Liver (tissue), 9 donors: Measurements from ENCODE around the gene PTGER2. TPM values are rescaled to one million over a fixed set of nuclear protein-coding genes. Genes with fewer than 3 reads are reported as not detected.

Experiments used
- DNase-seq: peaks from one replicate; pipeline ENCODE4 v3.0.0-alpha.2; 2017; ENCODE audit warnings: low spot score
- H3K27ac ChIP-seq, 2 donors: one replicate each; pipeline ENCODE4 v1.7.0; 2013; ENCODE audit warnings: inconsistent platforms in 2 of 2, low read length in 2 of 2, control low read depth in 1 of 2, low read depth in 1 of 2, mild to moderate bottlenecking in 1 of 2
- H3K27me3 ChIP-seq, 4 donors: one replicate each; pipeline versions ENCODE4 v1.6.1 to v1.7.0; 2013; ENCODE audit warnings: low read length in 3 of 4, inconsistent platforms in 1 of 4, mild to moderate bottlenecking in 1 of 4, moderate library complexity in 1 of 4; ENCODE audit not compliant: control insufficient read depth in 4 of 4, insufficient read depth in 4 of 4
- H3K36me3 ChIP-seq, 4 donors: one replicate each; pipeline versions ENCODE4 v1.6.1 to v1.7.0; 2013; ENCODE audit warnings: low read length in 3 of 4, mild to moderate bottlenecking in 3 of 4, low read depth in 1 of 4, moderate library complexity in 1 of 4; ENCODE audit not compliant: control insufficient read depth in 4 of 4, insufficient read depth in 3 of 4
- H3K4me1 ChIP-seq, 4 donors: one replicate each; pipeline versions ENCODE4 v1.6.1 to v1.7.0; 2013; ENCODE audit warnings: low read length in 3 of 4, mild to moderate bottlenecking in 3 of 4, moderate library complexity in 1 of 4; ENCODE audit not compliant: control insufficient read depth in 4 of 4, insufficient read depth in 4 of 4
- H3K4me3 ChIP-seq, 3 donors: one replicate each; pipeline versions ENCODE4 v1.6.1 to v1.7.0; 2013; ENCODE audit warnings: low read length in 3 of 3, control low read depth in 1 of 3, low read depth in 1 of 3, mild to moderate bottlenecking in 1 of 3
- H3K9ac ChIP-seq, 2 donors: one replicate each; pipeline ENCODE4 v1.7.0; 2013; ENCODE audit warnings: low read length in 2 of 2, mild to moderate bottlenecking in 2 of 2, moderate library complexity in 2 of 2, control low read depth in 1 of 2, low read depth in 1 of 2
- H3K9me3 ChIP-seq, 4 donors: one replicate each; pipeline versions ENCODE4 v1.6.1 to v1.7.0; 2013; ENCODE audit warnings: low read length in 3 of 4; ENCODE audit not compliant: control insufficient read depth in 4 of 4
- CTCF ChIP-seq: fragments of 150-350 bp; IDR thresholded peaks from 2 replicates; pipeline ENCODE4 v1.5.1; 2017; ENCODE audit warnings: improper control_type of control experiment, low read depth, low read length; ENCODE audit not compliant: missing input control
- FOXA1 ChIP-seq: IDR thresholded peaks from 2 replicates; pipeline ENCODE4 v1.6.1; 2016; ENCODE audit warnings: antibody characterized with exemption
- GABPA ChIP-seq, 2 donors: IDR thresholded peaks in 1 of 2; conservative IDR thresholded peaks in 1 of 2; 2 replicates each; pipeline ENCODE4 v1.6.1; 2016; ENCODE audit warnings: antibody characterized with exemption in 2 of 2, mild to moderate bottlenecking in 1 of 2, moderate library complexity in 1 of 2
- HNF4A ChIP-seq, 2 donors: conservative IDR thresholded peaks; 2 replicates each; pipeline ENCODE4 v1.6.1; 2016; ENCODE audit warnings: antibody characterized with exemption in 2 of 2, mild to moderate bottlenecking in 2 of 2
- JUND ChIP-seq, 2 donors: IDR thresholded peaks; 2 replicates each; pipeline ENCODE4 v1.6.1; 2016; ENCODE audit warnings: antibody characterized with exemption in 2 of 2
- MAX ChIP-seq: IDR thresholded peaks from 2 replicates; pipeline ENCODE4 v1.6.1; 2016; ENCODE audit warnings: antibody characterized with exemption
- NR2F2 ChIP-seq: IDR thresholded peaks from 2 replicates; pipeline ENCODE4 v1.6.1; 2016; ENCODE audit warnings: antibody characterized with exemption
- RAD21 ChIP-seq, 2 donors: IDR thresholded peaks; 2 replicates each; pipeline ENCODE4 v1.6.1; 2016; ENCODE audit warnings: antibody characterized with exemption in 2 of 2, mild to moderate bottlenecking in 2 of 2
- RXRA ChIP-seq, 2 donors: IDR thresholded peaks; 2 replicates each; pipeline ENCODE4 v1.6.1; 2017 to 2018; ENCODE audit warnings: antibody characterized with exemption in 2 of 2, mild to moderate bottlenecking in 1 of 2
- SP1 ChIP-seq: IDR thresholded peaks from 2 replicates; pipeline ENCODE4 v1.6.1; 2018; ENCODE audit warnings: antibody characterized with exemption, mild to moderate bottlenecking
- TAF1 ChIP-seq: conservative IDR thresholded peaks from 2 replicates; pipeline ENCODE4 v1.6.1; 2016; ENCODE audit warnings: antibody characterized with exemption, mild to moderate bottlenecking
- YY1 ChIP-seq: IDR thresholded peaks from 2 replicates; pipeline ENCODE4 v1.6.1; 2016; ENCODE audit warnings: antibody characterized with exemption, mild to moderate bottlenecking
- WGBS: extraction: QIAGEN DNeasy Blood & Tissue Kit; methylation state at CpG from one replicate; pipeline ENCODE4 v1.1.7; 2013; 5-methylcytosine and 5-hydroxymethylcytosine counted together
- polyA plus RNA-seq, 2 donors: library from polyadenylated mRNA; stranded (reverse) in 1 of 2; unstranded in 1 of 2; fragments of 200-250 nt in 1 of 2; fragments of >200 nt in 1 of 2; fragmentation: Nextera tagmentation in 1 of 2; extraction: Ambion mirVana in 1 of 2; gene quantifications; one replicate each; pipeline versions ENCODE4 v1.2.1 to v1.2.3, GENCODE V29; 2013 to 2015
- total RNA-seq, 2 donors: library from RNA; depleted of rRNA; stranded (reverse); fragments of >200 nt; gene quantifications; one replicate each; pipeline ENCODE4 v1.2.3, GENCODE V29; 2014
- TF ChIP-seq, protein P1 (sequence below): IDR thresholded peaks from 2 replicates; pipeline ENCODE4 v1.6.1; 2016; ENCODE audit warnings: antibody characterized with exemption
- TF ChIP-seq, protein P2 (sequence below): IDR thresholded peaks from 2 replicates; pipeline ENCODE4 v1.6.1; 2016; ENCODE audit warnings: antibody characterized with exemption
- TF ChIP-seq, protein P3 (sequence below): IDR thresholded peaks from 2 replicates; pipeline ENCODE4 v1.6.1; 2016; ENCODE audit warnings: antibody characterized with exemption, mild to moderate bottlenecking
- donor health status: healthy.
- donor health status: healthy.
- donor health status: healthy.
- donor health status: healthy.
- donor health status: healthy.

Gene PTGER2
- total and polyA plus RNA-seq, 4 donors: 0.36 to 1.9 (median 0.81) TPM

- H3K9me3 ChIP-seq: peaks cover 0 to 3% (median 0%) of the 10 kb centered on the region in 4 donors
- no peak for DNase-seq
- H3K9ac ChIP-seq: no peak overlapping the region
- H3K4me3 ChIP-seq: no peak overlapping the region
- H3K27ac ChIP-seq: no peak overlapping the region
- H3K36me3 ChIP-seq: no peaks in the 10 kb centered on the region
- peaks cover 0 to 2% (median 0%) of the 10 kb centered on the region in 4 donors for H3K27me3 ChIP-seq
- 68% methylated on average over 4 of the region's 4 CpGs for WGBS
- H3K4me1 ChIP-seq: no peaks in the 10 kb centered on the region
- TF ChIP-seq, protein P1, sequence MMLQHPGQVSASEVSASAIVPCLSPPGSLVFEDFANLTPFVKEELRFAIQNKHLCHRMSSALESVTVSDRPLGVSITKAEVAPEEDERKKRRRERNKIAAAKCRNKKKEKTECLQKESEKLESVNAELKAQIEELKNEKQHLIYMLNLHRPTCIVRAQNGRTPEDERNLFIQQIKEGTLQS: no peak
- TF ChIP-seq NR2F2 (no peak), JUND (IDR thresholded peaks at IDR 0.05) (no peak), TAF1 (no peak), FOXA1 (no peak), GABPA (IDR thresholded peaks at IDR 0.05 in 1 of 2, conservative IDR thresholded peaks at IDR 0.05 in 1 of 2) (no peak), MAX (no peak), CTCF (no peak)
- TF ChIP-seq, protein P2, sequence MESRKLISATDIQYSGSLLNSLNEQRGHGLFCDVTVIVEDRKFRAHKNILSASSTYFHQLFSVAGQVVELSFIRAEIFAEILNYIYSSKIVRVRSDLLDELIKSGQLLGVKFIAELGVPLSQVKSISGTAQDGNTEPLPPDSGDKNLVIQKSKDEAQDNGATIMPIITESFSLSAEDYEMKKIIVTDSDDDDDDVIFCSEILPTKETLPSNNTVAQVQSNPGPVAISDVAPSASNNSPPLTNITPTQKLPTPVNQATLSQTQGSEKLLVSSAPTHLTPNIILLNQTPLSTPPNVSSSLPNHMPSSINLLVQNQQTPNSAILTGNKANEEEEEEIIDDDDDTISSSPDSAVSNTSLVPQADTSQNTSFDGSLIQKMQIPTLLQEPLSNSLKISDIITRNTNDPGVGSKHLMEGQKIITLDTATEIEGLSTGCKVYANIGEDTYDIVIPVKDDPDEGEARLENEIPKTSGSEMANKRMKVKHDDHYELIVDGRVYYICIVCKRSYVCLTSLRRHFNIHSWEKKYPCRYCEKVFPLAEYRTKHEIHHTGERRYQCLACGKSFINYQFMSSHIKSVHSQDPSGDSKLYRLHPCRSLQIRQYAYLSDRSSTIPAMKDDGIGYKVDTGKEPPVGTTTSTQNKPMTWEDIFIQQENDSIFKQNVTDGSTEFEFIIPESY: no peak
Measured at GRCh38 chr14:52307376-52307775, 6.7 kb upstream of the PTGER2 start.

GRCh38 chr14:52307905-52308304 is 6.2 kb upstream of the PTGER2 start:
- Histone ChIP-seq H3K4me1 (no peaks in the 10 kb centered on the region), H3K27me3 (peaks cover 0 to 2% (median under 1%) of the 10 kb centered on the region in 4 donors), H3K9me3 (peaks cover 0 to 3% (median 0%) of the 10 kb centered on the region in 4 donors), H3K4me3 (no peak overlapping the region), H3K36me3 (no peaks in the 10 kb centered on the region), H3K9ac (no peak overlapping the region), H3K27ac (no peak overlapping the region)
- DNase-seq: no peak
- WGBS: 81% methylated on average over 2 of the region's 2 CpGs
- no peak for TF ChIP-seq CTCF
- TF ChIP-seq, protein P1: no peak
- no peak for TF ChIP-seq JUND (IDR thresholded peaks at IDR 0.05)
- TF ChIP-seq YY1: no peak
- no peak for TF ChIP-seq RXRA (IDR thresholded peaks at IDR 0.05)
- no peak for TF ChIP-seq RAD21 (IDR thresholded peaks at IDR 0.05)
- no peak for TF ChIP-seq FOXA1
- TF ChIP-seq NR2F2: no peak
- TF ChIP-seq, protein P3, sequence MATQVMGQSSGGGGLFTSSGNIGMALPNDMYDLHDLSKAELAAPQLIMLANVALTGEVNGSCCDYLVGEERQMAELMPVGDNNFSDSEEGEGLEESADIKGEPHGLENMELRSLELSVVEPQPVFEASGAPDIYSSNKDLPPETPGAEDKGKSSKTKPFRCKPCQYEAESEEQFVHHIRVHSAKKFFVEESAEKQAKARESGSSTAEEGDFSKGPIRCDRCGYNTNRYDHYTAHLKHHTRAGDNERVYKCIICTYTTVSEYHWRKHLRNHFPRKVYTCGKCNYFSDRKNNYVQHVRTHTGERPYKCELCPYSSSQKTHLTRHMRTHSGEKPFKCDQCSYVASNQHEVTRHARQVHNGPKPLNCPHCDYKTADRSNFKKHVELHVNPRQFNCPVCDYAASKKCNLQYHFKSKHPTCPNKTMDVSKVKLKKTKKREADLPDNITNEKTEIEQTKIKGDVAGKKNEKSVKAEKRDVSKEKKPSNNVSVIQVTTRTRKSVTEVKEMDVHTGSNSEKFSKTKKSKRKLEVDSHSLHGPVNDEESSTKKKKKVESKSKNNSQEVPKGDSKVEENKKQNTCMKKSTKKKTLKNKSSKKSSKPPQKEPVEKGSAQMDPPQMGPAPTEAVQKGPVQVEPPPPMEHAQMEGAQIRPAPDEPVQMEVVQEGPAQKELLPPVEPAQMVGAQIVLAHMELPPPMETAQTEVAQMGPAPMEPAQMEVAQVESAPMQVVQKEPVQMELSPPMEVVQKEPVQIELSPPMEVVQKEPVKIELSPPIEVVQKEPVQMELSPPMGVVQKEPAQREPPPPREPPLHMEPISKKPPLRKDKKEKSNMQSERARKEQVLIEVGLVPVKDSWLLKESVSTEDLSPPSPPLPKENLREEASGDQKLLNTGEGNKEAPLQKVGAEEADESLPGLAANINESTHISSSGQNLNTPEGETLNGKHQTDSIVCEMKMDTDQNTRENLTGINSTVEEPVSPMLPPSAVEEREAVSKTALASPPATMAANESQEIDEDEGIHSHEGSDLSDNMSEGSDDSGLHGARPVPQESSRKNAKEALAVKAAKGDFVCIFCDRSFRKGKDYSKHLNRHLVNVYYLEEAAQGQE: no peak
- no peak for TF ChIP-seq SP1
- TF ChIP-seq, protein P2: no peak
- no peak for TF ChIP-seq GABPA (IDR thresholded peaks at IDR 0.05 in 1 of 2, conservative IDR thresholded peaks at IDR 0.05 in 1 of 2)
- no peak for TF ChIP-seq TAF1
- no peak for TF ChIP-seq HNF4A (conservative IDR thresholded peaks at IDR 0.05)
